GM21737 (cell line): Measurements from ENCODE around the gene ABHD8.
A peak's percentile ranks its signal among the peaks of the same experiment; 100 is the strongest.

Experiments
- ATAC-seq: cut with Tn5 transposase; IDR thresholded peaks from one replicate; pipeline ENCODE4 v1.9.1; 2021; ENCODE audit warnings: mild to moderate bottlenecking, moderate library complexity; ENCODE audit not compliant: unreplicated experiment

The ABHD8 gene

DNA sequence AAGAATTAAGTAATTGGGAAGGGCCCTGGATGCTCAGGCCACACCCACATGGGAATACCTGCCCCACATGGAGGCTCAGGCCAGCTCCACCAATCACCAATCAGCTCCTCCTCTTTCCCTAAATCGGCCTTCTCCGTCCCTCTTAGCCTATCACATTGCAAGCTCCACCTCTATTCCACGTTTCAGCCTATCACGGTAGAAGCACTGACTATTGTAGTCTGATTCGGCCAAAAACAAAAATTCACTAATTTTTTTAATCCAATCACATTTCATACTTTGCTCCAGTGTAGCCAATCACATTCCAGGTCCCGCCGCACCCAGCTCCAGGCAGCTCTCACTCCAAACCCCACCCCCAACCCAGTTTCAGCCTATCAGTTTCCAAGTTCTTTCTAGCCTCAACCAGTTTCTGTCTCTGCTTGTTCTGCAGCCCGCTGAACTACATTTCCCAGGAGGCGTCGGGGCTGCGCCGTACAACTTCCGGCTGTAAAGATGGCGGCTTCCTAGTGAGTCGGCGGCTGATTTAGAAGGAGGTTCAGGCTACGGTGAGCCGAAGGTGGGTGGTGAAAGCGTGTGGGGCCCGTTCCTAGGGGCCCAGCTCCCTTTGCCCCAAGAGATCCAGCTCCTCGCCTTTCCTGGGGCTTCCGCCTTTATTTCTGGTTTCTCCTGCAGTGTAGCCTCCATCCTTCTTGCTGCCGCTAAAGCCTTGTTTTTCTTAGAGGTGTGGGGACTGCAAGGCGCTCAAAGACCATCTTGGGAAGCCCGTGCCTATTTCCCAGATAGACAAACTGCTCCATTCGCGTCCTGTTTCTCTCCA is 36.0 kb downstream of the ABHD8 start, which contains the start of gene BABAM1:
BABAM1 (plus strand) TSS at position 469 of the 814 bp plus-strand sequence. CDS start 1,364 bp downstream, outside the sequence.
- peak; percentile 89 for ATAC-seq

DNA sequence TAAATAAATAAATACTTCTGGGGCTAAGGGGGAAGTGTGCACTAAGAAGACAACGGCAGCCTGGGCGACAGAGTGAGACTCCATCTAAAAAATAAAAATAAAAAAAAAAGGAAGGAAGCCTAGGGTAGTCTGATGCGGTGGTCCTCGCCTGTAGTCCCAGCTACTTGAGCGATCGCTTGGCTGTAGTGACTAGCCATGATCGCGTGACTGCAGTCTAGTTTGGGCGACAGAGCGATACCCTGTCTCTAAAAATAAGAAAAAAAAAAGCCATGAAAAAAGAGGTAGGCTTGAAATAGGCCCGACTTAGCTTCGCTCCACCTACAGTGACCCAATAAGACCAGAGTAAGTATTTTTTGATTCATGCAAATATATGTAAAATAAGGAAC is 36.6 kb downstream of the ABHD8 start:
- ATAC-seq, result peak; percentile 4

DNA sequence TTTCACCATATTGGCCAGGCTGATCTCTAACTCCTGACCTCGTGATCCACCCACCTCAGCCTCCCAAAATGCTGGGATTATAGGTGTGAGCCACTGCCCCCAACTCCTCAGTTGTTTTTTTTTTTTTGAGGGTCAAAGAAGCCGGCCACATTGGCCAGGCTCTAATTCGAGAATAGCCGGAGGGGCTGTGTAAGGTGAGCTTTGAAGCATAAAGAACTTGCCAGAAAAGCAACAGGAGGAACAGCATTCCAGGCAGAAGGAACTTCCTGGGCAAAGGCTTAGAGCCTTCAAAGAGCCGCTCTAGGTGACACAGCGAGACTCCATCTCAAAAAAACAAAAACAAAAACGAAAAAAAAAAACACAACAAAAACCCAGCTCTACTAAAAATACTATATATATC is 37.2 kb downstream of the ABHD8 start:
- ATAC-seq, result no peak

DNA sequence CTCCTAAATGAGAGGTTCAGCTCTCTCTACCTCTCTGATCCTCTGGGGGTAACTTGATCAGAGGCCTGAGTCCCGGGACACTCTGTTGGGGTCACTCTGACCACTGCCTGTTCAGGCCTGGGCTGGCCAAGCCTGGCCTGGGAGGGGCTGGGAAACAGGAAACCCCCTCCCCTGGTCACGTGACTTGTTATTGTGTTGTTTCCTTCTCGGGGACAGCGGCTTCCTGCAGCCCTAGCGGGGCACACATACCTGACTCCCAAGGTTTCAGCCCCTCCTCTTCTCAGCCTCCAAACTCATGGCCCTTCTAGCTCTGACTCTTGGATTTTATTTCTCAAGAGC is 38.6 kb downstream of the ABHD8 start, which contains the start of gene USHBP1:
USHBP1 (minus strand) TSS at position 105 of the 339 bp plus-strand sequence. CDS start 446 bp downstream, outside the sequence.
- no peak for ATAC-seq

DNA sequence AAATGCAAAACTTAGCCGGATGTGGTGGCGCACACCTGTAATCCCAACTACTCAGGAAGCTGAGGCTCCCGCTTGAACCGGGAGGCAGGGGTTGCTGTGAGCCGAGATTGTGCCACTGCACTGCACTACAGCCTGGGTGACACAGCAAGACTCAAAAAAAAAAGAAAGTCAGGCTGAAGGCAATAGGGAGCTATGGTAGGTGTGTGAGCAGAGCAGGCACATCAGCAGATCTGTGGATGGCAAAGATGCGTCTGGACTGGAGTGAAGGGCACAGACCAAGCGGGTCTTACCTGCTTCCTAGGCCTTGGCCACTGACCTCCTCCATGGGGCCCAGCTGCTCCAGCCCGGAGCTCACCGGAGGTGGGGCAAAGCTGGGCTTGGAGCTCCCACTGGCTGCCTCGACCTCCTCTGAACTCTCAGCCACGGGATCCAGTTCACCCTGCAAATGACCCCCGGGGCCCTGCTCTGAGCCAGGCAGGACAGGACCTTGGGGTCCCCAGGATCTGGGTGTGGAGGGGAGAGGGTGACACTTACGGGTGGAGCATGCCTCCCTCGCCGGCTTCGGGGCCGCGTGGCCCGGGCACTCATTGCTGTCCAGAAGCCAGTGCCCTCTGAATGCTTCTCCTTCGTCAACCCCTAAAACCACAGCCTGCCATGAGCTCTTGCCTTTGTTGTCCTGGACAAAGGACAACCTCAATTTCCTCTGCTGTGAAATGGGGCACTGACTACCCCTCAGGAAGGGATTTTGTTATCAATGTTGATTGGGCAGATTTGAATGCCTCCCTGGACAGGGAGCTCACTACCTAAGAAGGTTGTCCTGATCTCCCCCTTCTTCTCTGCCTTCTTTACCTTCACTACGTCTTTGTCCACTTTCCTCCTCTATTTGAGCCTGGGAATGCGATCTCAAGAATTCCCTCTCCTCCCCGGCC is 39.2 kb downstream of the ABHD8 start:
- no peak for ATAC-seq

DNA sequence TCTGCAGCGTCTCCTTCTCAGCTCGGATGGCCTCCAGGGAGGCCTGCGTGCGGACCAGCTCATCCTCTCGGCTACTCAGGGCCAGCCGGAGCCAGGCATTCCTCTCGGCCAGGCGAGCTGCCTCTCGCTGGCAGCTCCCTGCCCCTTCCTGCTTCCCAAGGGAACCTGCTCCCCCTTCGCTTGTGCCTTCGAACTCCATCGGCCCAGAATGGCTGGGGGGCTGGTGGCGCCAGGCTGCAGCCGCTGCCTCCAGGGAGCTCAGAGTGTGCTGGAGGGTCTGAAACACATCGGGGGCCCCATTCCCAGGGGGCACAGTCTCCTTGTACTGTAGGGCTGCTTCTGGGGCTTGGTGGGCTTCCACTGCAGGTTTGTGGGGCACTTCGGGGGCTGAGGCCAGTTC is 40.7 kb downstream of the ABHD8 start:
- no peak for ATAC-seq

DNA sequence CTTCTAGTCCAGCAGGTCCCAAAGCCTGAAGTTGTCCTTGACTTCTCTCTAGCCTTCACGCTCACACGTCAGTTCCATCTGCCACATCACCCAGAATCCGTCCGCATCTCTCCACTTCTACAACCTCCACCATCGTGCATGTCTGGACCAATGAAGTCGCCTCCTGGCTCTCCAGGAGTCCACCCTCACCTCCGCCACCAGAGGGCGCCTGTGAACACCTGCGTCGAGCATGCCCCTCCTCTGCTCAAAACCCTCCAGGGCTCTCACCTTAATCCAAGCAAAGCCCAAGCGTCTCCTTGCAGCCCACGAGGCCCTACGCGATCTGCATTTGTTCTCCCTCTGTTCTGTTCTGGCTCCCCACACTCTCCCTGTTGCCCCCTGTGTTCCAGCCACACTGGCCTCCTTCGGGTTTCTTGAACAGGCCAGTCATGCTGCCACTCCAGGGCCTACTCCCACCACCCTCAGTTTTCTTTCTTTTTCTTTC is 42.3 kb downstream of the ABHD8 start:
- ATAC-seq, result peak; percentile 81

DNA sequence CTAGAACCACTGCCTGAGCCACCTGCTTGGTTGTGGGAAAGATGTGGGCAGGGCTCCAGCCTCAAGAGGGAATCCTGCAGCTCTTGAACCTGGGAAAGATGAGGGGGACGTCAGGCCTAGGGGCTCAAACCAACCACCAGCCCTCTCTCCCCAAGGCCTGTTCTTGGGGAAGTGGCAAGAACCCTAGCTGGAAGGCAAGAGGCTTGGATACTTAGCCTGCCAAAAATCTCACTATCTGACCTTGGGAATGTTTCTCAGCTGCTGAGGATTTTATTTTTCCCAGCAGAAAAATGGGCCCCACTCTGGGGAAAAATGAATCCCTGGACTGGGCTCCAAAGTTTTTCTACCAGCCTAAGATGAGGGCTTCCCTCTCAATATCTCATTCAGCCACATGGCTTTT is 43.3 kb downstream of the ABHD8 start:
- no peak for ATAC-seq

DNA sequence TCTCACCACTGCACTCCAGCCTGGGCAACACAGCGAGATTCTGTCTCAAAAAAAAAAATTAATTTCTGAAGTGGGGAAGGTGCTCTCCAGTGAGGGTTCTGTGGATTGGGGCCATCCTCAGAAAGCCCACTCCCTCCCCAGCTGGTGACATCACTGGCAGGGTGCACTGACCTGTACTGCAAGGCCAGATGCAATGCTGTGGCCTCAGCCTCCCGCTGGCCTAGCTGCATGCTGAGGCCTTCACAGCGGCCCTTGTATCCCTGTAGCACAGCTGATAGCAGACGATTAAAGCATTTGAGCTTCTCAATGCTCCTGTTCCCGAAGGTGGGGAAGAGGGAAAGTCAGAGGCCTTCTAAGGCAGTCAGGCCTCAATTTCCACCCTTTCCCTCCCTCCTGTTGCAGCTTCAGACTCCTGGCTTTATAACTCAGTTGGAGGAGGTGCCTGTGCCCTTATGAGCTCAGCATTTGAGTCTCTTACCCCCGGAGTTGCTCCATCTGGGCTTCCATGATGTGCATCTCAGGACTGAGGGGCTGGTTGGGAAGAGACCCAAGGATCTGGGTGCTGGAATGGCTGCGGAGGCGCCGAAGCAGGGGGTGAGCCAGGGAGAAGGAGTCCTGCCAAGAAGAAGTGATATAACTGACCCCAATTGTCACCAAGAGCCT is 44.0 kb downstream of the ABHD8 start:
- no peak for ATAC-seq

DNA sequence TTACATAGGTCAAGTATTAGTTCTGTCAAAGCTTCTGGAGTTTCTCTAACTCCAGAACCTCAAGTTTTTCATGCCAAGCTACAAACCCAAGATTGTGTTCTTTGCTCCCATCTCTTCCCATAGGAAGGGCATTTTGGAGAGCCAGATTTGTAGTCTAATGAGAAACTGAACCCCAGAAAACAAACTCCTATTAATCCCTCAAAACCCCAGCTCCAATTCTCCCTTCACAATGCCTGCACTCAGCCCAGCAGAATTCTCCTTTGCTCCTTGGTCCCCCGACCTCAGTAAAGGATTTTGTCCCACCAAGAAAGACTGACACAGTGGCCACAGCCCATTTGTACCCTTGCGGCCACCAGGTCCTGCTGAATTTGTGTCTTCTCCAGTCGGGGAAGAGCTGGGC is 47.1 kb downstream of the ABHD8 start:
- ATAC-seq, result no peak

DNA sequence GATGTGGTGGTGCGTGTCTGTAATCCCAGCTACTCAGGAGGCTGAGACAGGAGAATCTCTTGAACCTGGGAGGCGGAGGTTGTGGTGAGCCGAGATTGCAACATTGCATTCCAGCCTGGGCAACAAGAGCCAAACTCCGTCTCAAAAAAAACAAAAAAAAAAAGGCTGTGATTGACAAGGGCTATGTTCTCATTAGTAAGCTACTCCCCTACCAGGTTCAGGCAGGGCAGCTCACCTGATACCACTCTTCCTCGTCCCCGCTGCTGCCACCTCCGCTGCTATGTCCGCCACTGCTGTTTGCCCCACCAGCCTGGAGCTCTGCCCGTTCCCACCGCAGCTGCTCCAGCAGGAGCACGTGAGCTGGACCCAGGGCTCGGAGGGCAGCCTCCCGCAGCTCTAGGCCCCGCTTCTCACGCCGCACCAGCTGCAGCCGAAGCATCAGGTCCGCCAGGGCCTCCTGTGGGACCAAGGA is 48.0 kb downstream of the ABHD8 start:
- no peak for ATAC-seq

DNA sequence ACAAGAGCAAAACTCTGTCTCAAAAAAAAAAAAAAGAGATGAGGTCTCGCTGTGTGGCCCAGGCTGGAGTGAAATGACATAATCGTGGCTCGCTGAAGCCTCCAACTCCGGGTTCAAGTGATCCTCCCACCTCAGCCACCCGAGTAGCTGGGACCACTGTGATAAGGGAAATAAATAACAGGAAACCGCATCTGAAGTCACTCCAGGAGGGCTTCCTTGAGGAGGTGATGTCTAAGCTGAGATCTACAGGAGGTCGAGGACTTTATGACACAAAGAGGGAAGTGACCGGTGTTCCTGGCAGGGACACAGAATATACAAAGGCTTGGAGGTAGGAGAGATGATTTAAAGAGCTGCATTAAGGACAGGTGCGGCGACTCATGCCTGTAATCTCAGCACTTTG is 48.6 kb downstream of the ABHD8 start:
- ATAC-seq, result no peak

DNA sequence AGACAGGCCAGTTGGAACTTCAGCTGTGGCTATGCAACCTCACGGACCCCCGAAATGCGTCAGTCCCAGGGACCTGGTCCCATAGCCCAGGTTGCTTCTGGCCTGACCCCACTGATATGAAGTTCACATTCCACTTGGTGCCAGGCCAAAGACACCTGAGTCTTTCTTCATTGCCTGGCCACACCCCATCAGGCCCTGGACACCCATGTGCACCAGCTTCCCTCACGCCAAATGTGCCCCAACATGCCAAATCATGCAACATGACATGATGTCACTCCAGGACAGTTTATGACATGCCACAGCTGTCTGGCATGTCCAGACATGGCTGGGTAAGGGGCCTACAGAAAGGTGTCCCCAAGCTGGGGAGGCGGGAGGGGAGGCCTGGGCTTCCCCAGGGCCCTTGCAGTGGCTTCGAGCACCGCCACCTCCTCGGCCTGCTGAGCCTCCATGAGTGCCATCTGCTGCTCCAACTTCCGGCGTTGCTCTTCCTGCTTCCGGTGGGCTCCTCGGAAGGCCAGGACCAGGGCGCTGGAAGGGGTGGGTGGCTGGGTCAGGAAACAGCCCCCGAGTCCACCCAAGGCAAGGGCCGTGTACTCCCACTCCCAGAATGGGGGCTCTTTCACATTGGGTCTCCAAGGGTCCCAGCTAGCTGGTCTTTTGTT is 53.2 kb downstream of the ABHD8 start:
- no peak for ATAC-seq

DNA sequence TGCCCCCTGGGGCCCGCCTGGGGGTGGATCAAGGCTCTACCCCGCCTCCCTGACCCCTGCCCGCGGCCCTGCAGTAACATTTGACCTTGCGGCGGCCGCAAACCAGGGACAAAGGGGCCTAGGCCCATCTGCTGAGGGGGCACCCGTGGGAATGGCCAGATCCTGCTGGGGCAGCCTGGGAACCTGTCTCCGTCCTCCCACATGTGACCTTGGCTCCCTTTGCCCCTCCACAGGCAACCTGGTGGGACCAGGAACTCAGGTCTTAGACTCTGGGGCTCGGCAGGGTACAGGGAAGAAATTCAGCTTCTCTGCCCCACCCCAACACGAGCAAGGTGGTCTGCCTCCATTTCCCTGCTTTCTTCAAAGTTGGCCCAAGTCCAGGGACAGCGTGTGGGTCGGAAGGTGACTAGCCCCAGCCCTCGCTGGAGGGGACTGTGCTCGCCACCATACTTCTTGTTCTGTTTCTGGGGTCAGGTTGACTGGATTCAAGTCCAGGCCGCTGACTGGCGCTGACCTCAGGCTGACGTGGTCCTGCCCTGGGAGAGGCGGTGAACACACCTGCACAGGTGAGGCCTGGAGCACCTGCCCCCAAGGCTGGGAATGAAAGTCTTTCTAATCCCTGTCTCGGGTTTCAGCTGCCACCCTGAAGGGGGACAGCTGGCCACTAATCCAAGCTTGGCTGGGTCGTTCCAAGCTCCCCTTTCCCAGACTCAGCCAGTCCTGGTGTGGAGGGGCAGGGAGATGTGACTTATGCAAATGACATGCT is 55.0 kb downstream of the ABHD8 start:
- ATAC-seq, result no peak

DNA sequence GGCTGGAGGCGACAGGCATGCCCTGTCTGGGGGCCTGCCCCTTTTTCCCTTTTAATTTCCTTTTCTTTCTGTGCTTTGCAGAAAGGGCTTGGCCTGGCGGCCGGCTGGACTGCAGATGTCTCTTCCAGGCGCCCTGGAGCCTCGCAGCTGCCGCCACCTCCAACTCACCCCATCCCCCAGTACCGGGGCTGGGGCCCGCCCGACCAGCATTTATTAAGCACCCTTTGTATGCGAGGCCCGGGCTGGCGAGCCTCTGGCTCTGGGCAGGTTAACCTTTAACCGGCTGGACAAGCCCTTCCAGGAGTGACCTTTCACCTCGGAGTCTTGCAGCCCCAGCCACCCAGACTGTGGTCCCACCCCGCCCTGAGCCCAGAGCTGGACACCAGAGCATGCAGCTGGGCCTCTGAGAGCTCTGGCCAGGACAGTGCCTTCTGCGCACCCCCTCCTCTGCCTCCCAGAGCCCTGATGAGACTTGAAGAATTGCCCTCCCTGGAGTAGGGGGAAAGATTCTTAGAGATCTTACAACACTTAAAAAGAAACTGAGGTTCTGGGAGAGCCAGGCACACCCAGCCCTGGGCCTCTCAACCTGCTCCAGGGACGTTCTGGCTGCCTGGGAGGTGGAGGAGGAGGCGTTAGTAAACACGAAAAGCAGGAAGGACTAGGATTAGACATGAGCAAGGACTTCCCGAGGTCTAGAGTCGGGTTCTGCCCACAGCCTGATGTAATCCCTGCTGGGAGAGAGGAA is 56.4 kb downstream of the ABHD8 start:
- no peak for ATAC-seq

DNA sequence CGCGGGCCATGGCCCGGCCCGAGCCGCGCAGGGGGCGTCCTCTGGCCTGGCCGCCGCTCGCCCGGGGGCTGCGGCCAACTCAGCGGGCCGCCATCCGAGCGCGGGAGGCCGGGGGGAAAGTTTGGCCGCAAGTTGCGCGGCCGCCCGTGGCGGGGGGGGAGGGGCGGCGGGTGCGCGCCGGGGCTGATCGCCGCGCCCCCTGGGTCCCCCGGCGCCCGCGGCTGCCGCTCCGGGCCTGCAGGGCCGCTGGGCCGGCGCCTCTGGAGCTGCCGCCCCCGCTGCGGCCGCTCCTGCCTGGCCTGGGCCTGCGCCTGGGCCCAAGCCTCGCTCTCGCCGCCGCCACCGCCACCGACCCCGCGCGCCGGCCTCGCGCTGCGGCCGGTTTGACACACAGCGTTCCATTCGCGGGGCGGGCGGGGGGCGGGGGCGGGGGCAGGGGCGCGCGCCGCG is 57.7 kb downstream of the ABHD8 start, which contains the start of gene NR2F6:
NR2F6 (minus strand) TSS at position 385 of the 450 bp plus-strand sequence. CDS start 699 bp downstream, outside the sequence.
- peak; percentile 7 for ATAC-seq

DNA sequence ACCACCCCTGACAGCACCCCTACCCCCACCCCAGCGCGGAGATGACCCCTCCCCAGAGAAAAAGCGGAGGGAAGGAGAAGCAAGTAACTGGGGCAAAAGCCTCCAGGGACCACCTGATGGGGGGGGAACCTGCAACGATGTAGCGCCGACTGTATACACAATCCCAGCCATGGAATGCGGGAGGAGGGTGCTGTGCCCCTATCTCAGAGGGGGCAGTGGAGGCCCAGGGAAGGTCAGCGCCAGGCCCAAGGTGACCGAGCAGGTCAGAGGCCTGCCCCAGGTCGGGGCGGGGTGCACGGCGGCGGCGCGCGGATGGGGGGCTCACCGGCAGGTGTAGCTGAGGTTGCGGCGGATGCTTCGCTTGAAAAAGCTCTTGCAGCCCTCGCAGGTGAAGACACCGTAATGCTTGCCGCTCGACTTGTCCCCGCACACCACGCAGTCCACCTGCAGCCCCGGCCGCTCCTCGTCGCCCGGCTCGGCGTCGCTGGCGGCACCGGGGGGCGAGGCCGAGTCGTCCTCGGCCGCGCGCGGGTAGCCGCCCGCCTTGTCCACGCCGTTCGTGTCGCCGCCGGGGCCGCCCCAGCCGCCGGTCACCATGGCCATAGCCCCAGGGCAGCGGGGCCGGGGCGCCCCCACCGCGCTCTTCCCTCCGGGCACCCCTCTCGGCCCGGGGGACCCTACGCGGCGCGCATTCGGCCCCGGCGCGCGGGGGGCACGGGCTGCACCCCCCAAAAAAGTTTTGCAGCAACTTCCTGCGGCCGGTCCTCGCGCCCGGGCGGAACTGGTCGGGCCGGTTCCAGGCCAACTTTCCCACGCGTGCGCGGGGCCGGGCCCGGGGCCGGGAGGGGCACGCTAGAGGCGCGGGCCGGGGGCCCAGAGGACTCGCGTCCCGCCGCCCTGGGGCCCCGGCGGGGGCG is 58.3 kb downstream of the ABHD8 start:
- ATAC-seq, result peak; percentile 17
